22Rv1 (cell line): Measurements from ENCODE around the gene AKAP6.
"Not testable (repeated sequence)": the region's sequence is repeated elsewhere in the genome, so short reads cannot be mapped to it uniquely, and the experiment has no call there.

Experiments used
- H3K27ac ChIP-seq: fragments of 450-650 bp; 2 replicates; pipeline ENCODE4 v1.5.1; 2017
- CTCF ChIP-seq: fragments of 450-650 bp; IDR thresholded peaks from 2 replicates; pipeline ENCODE4 v1.5.1; 2017; ENCODE audit warnings: mild to moderate bottlenecking
- ZFX ChIP-seq: fragments of 450-650 bp; IDR thresholded peaks from 2 replicates; pipeline ENCODE4 v1.6.1; 2017; ENCODE audit warnings: antibody characterized with exemption, borderline replicate concordance

The AKAP6 gene

GRCh38 chr14:32571551-32571950, 242.5 kb downstream of the AKAP6 start:
- no peak overlapping the region for H3K27ac ChIP-seq
- TF ChIP-seq CTCF (no peak), ZFX (no peak)

DNA sequence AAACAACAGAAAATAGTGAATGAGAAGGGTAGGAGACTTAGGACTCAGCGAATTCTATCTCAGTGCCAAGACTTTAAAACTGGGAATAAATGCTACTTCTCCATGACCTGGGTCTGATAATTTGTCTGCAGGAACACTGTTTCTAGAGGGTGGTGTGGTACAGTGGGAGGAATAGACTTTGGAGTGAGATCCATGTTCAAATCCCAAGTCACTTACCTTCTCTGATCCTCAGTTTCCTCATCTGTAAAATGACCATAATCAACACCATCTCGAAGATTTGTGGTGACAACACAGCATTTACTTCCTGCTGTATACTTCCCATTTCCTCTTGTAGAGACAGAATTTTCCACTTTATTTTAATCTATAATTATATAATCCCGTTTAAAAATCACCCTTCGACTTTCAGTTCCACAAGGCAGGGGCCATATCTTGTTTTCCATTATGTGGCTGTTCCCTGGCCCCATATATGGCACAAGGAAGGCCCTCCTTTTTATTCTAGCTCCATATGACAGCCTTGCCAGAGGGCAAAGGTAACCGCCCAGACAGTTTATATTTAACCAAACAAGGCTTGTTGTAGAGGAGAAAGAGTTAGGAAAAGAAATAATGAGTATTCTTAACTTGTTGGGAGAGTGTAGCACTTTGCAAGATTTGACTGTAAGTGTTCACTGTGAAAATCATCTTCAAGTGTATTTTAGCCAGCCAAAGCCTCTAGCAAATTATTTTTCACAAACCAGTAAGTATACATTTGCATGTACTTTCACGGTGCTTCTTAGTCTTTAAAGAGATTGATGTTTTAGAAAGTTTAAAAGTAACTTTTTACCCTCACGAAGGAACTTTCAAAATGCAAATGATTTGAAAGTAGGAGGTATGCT, 243.1 kb downstream of the AKAP6 start:
- H3K27ac ChIP-seq: no peak overlapping the region
- TF ChIP-seq ZFX: no peak
- no peak for TF ChIP-seq CTCF

- H3K27ac ChIP-seq: no peak overlapping the region
- TF ChIP-seq ZFX (no peak), CTCF (no peak)
Measured at GRCh38 chr14:32572867-32573150, 243.7 kb downstream of the AKAP6 start.

DNA sequence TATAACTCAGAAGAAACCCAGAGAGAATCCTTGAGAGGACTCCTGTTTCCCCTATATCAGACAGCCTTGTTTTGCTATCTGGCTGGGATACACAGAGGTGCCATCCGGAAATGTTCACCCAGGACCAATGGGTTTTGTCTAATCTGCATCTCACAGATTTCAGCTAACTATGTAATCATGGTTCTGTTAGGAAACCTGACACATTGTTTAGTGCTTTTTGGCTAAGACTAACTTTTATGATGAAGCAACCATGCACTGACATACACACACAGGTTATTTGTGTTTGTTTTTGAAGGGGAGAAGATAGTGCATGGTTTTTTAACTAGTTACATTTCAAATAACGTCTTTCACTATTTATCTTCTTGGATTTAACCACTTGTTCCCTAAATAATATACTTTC, 245.2 kb downstream of the AKAP6 start:
- no peak overlapping the region for H3K27ac ChIP-seq
- TF ChIP-seq CTCF (no peak), ZFX (no peak)

- TF ChIP-seq ZFX (no peak), CTCF (peak; percentile 89)
- no peak overlapping the region for H3K27ac ChIP-seq
Measured at GRCh38 chr14:32576088-32576795, 247.1 kb downstream of the AKAP6 start.

DNA sequence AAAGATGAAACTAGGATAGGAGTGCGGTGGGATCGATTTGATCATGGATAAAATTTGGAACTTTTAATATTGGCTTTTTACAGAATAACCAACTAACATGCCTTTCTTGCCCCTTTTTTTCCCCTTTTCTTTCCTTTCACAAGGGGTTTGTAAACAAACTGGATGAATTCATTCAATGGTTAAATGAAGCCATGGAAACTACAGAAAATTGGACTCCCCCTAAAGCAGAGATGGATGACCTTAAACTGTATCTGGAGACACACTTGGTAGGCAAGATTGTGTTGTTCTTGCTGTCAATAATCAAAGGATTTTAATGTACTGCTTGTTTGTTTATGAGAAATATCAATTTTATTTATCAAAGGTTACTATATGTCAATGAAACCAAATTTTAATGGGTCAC, 247.9 kb downstream of the AKAP6 start:
- no peak overlapping the region for H3K27ac ChIP-seq
- TF ChIP-seq ZFX: no peak
- TF ChIP-seq CTCF: no peak

DNA sequence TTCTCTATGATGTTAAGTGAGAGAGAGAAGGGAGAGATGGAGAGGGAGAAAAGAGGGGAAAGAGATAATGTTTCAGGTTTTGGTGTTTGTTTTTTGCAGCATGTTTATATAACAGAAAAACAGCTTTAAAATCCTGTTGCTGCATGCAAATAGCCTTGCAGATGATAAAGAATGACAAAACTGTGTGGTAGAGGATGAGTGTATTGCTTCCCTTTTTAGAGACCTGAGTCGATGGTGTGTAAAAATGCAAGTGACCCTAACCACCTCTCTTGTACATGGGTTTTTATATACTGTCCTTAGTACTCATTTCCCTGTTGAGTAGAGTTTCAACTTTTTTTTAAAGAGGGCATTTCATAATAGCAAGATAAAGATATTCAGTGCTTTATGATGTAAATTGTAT, 249.1 kb downstream of the AKAP6 start:
- TF ChIP-seq CTCF: no peak
- TF ChIP-seq ZFX: no peak
- H3K27ac ChIP-seq: no peak overlapping the region

DNA sequence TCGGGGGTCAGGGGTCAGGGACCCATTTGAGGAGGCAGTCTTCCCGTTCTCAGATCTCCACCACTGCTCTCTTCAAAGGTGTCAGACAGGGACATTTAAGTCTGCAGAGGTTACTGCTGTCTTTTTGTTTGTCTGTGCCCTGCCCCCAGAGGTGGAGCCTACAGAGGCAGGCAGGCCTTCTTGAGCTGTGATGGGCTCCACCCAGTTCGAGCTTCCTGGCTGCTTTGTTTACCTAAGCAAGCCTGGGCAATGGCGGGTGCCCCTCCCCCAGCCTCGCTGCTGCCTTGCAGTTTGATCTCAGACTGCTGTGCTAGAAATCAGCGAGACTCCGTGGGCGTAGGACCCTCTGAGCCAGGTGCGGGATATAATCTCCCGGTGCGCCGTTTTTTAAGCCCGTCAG, 254.3 kb downstream of the AKAP6 start:
- H3K27ac ChIP-seq: not testable (repeated sequence)
